Activated T-helper 17 cell treated with anti-CD3 and anti-CD28 coated beads, Interleukin-2, amount 50 U/mL, for 72 hours (primary cell): Measurements from ENCODE around the gene MYO3A. TPM values are rescaled to one million over a fixed set of nuclear protein-coding genes. Genes with fewer than 3 reads are reported as not detected.
"Not testable (repeated sequence)": the region's sequence is repeated elsewhere in the genome, so short reads cannot be mapped to it uniquely, and the experiment has no call there.

Experiments used
- ATAC-seq: fragments of 150-1000 bp; cut with Tn5 transposase; replicated peaks from 2 replicates; pipeline ENCODE4 v1.10.0; 2021; ENCODE audit warnings: mild to moderate bottlenecking, moderate library complexity
- H3K27ac Mint-ChIP-seq: one replicate; pipeline ENCODE4 v1.8.0; 2022; ENCODE audit warnings: mixed read lengths
- H3K27me3 Mint-ChIP-seq: one replicate; pipeline ENCODE4 v1.8.0; 2022; ENCODE audit warnings: mixed read lengths
- H3K36me3 Mint-ChIP-seq: one replicate; pipeline ENCODE4 v1.8.0; 2022; ENCODE audit warnings: low read depth, mild to moderate bottlenecking, mixed read lengths
- H3K4me1 Mint-ChIP-seq: one replicate; pipeline ENCODE4 v1.8.0; 2022; ENCODE audit warnings: mixed read lengths
- H3K4me3 Mint-ChIP-seq: one replicate; pipeline ENCODE4 v1.8.0; 2022; ENCODE audit warnings: mild to moderate bottlenecking, mixed read lengths
- H3K9me3 Mint-ChIP-seq: one replicate; pipeline ENCODE4 v1.8.0; 2022; ENCODE audit warnings: mixed read lengths
- total RNA-seq, 2 donors: library from RNA; stranded (reverse); gene quantifications; one replicate each; pipeline ENCODE4 v1.2.3, GENCODE V29; 2022

Gene MYO3A
- total RNA-seq, 2 donors from 2014 or later = not detected

DNA sequence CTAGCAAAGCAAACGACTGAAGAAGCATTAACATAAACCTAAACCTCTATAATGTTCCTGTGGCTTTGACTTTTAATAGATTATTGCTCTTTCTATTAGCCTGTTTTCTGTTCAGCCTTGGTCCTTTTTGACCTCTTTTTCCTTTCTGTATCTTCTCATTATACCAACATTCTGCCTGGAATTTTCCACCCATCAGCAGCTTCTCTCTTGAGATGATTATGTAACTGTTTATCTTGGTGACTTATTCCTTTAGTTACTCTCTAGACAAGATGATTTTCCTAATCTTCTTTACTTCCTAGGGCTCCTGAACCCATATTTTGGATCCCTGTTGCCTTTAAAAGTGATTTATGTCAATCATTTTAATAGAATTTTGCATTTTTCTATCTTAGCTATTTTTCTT, 81.1 kb downstream of the MYO3A start:
- H3K36me3 Mint-ChIP-seq = no peaks in the 10 kb centered on the region
- no peaks in the 10 kb centered on the region for H3K4me1 Mint-ChIP-seq
- H3K27me3 Mint-ChIP-seq = no peaks in the 10 kb centered on the region
- H3K27ac Mint-ChIP-seq = no peak overlapping the region
- no peaks in the 10 kb centered on the region for H3K9me3 Mint-ChIP-seq
- ATAC-seq = no peak
- no peak overlapping the region for H3K4me3 Mint-ChIP-seq

DNA sequence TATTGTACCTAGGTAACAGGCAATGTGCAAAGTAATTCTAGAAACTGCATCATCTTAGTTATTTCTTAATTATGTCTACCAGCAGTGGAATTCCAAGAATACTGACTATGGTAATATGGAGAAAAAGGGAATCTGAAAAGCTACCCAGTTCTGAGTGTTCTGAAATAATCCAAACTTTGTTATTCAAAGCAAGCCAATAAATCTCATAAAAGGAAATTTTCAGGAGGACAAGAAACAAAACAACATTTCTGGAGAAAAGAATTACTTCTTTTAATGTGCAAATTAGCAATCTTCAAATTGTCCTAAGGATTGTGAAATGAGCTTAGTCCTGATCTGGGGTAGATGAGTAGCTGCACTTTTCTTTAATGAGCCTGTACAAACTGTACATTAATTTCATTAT, 88.8 kb downstream of the MYO3A start:
- Mint-ChIP-seq H3K27me3 (no peaks in the 10 kb centered on the region), H3K4me3 (no peak overlapping the region), H3K9me3 (no peaks in the 10 kb centered on the region), H3K4me1 (no peaks in the 10 kb centered on the region), H3K36me3 (no peaks in the 10 kb centered on the region), H3K27ac (no peak overlapping the region)
- ATAC-seq = no peak

- Mint-ChIP-seq H3K4me3 (no peak overlapping the region), H3K4me1 (no peaks in the 10 kb centered on the region), H3K27ac (no peak overlapping the region), H3K9me3 (no peaks in the 10 kb centered on the region), H3K36me3 (no peaks in the 10 kb centered on the region), H3K27me3 (no peaks in the 10 kb centered on the region)
- no peak for ATAC-seq
Observed at GRCh38 chr10:26024303-26024702, 90.3 kb downstream of the MYO3A start.

DNA sequence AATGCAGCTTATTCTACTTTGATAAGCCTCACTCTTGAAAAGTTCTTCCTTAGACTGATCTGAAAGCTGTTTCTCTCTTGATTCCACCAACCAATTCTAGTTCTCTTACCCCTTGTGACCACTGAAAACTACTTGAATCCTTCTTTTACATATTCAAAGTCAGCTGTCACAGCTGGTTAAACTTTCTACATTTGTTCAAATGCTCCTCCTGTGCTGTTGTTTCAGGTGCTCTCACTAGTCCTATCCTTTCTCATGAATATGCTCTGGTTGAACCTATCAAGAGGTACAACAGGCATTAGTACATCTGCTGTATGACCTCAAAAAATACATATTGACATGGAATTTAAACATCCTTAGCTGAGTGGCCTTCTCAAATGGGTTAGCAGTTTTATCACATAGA, 91.5 kb downstream of the MYO3A start:
- no peak for ATAC-seq

DNA sequence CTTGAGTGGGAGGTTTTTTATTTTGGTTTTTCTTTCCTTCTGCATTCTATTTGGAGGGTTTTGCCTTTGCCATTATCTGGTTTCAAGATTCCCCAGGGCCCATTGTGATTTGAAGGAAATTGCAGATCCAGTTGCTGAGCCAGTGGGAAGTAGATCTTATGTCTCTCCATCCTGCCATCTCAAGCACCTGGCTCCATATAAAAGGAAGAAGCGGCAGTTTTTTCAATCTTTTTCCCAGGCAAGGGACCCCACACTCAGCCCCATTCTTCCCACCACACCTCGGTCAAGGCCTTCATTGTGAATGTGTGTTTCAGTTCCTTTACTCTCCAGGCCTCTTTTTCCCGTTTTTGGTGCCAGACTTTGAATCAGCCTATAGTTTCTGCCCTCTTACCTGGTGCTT, 95.8 kb downstream of the MYO3A start:
- no peaks in the 10 kb centered on the region for H3K4me1 Mint-ChIP-seq

More for the DNA sequence above, 91.5 kb downstream of the MYO3A start:
- H3K27me3 Mint-ChIP-seq = no peaks in the 10 kb centered on the region
- no peak overlapping the region for H3K4me3 Mint-ChIP-seq
- no peaks in the 10 kb centered on the region for H3K36me3 Mint-ChIP-seq
- H3K9me3 Mint-ChIP-seq = no peaks in the 10 kb centered on the region
- no peaks in the 10 kb centered on the region for H3K4me1 Mint-ChIP-seq
- H3K27ac Mint-ChIP-seq = no peak overlapping the region

GRCh38 chr10:26031300-26031699, 97.3 kb downstream of the MYO3A start:
- Mint-ChIP-seq H3K36me3 (no peaks in the 10 kb centered on the region), H3K4me3 (no peak overlapping the region), H3K9me3 (no peaks in the 10 kb centered on the region), H3K4me1 (no peaks in the 10 kb centered on the region), H3K27me3 (no peaks in the 10 kb centered on the region), H3K27ac (no peak overlapping the region)
- no peak for ATAC-seq

More for the DNA sequence above, 95.8 kb downstream of the MYO3A start:
- no peaks in the 10 kb centered on the region for H3K27me3 Mint-ChIP-seq
- ATAC-seq = no peak
- no peak overlapping the region for H3K4me3 Mint-ChIP-seq
- H3K27ac Mint-ChIP-seq = no peak overlapping the region
- no peaks in the 10 kb centered on the region for H3K36me3 Mint-ChIP-seq
- H3K9me3 Mint-ChIP-seq = no peaks in the 10 kb centered on the region

- Mint-ChIP-seq H3K36me3 (no peaks in the 10 kb centered on the region), H3K9me3 (peaks cover 9% of the 10 kb centered on the region), H3K4me3 (no peak overlapping the region), H3K27me3 (peaks cover 4% of the 10 kb centered on the region), H3K27ac (no peak overlapping the region), H3K4me1 (no peaks in the 10 kb centered on the region)
- no peak for ATAC-seq
Observed at GRCh38 chr10:26043469-26043868, 109.4 kb downstream of the MYO3A start.

GRCh38 chr10:26044141-26044749, 110.2 kb downstream of the MYO3A start:
- Mint-ChIP-seq H3K9me3 (peaks cover 9% of the 10 kb centered on the region), H3K27me3 (peaks cover 6% of the 10 kb centered on the region), H3K36me3 (no peaks in the 10 kb centered on the region), H3K4me1 (no peaks in the 10 kb centered on the region), H3K27ac (no peak overlapping the region), H3K4me3 (no peak overlapping the region)
- no peak for ATAC-seq

DNA sequence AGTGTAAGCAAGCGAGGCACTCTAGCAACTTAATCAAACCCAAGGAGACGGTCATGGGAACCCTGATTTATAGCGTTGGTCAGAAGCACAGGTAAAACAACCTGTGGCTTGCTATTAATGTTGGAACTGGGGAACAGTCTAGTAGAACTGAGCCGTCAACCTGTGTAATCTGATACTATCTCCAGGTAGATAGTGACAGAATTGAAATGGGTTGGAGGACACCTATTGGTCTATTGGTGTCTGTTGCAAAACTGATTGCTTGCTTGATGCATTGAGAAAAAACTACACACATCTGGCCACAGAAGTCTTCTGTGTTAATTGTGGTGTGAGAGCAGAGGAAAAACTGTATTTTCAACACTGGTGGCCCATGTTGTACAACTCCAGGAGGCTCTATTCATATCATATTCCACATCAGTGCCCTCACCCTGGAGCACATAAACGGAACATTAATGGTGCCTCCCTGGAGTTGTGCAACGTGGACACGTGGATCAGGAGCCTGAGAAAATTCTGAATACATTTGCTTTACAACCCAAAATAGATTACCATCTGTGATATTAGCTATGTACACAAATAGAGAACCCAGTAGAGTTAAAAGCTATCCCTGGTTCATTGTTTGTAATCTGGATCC, 112.2 kb downstream of the MYO3A start:
- Mint-ChIP-seq H3K4me1 (no peaks in the 10 kb centered on the region), H3K9me3 (peaks cover 5% of the 10 kb centered on the region), H3K4me3 (no peak overlapping the region), H3K27me3 (peaks cover 14% of the 10 kb centered on the region), H3K27ac (no peak overlapping the region), H3K36me3 (no peaks in the 10 kb centered on the region)
- ATAC-seq = no peak

- no peaks in the 10 kb centered on the region for H3K9me3 Mint-ChIP-seq
- no peak overlapping the region for H3K27ac Mint-ChIP-seq
- peaks cover 10% of the 10 kb centered on the region for H3K27me3 Mint-ChIP-seq
- no peak for ATAC-seq
- no peak overlapping the region for H3K4me3 Mint-ChIP-seq
- H3K36me3 Mint-ChIP-seq = no peaks in the 10 kb centered on the region
- no peaks in the 10 kb centered on the region for H3K4me1 Mint-ChIP-seq
Observed at GRCh38 chr10:26048756-26049155, 114.7 kb downstream of the MYO3A start.

DNA sequence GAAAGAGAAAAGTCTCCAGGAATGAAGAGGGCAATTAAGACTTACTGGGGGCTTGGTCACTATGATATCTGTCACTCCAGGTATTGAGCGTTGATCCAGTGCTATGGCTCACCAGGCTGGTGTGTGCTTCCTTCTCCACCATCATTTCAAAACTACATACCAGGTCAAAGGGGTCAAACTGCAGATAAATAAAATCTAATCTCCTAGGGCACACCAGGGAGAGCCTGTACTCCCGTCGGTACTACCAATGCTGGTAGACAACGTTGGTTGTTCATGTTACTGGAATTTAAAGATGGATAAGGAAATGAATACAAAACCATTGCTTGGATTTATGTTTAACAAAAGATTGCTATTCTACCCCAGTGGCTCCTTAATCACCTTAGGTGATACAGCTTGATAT, 118.3 kb downstream of the MYO3A start:
- Mint-ChIP-seq H3K27ac (no peak overlapping the region), H3K4me1 (no peaks in the 10 kb centered on the region), H3K27me3 (peaks cover 20% of the 10 kb centered on the region), H3K4me3 (no peak overlapping the region), H3K9me3 (no peaks in the 10 kb centered on the region), H3K36me3 (no peaks in the 10 kb centered on the region)
- ATAC-seq = no peak

- no peak overlapping the region for H3K4me3 Mint-ChIP-seq
- no peak for ATAC-seq
- no peaks in the 10 kb centered on the region for H3K36me3 Mint-ChIP-seq
- no peaks in the 10 kb centered on the region for H3K4me1 Mint-ChIP-seq
- no peaks in the 10 kb centered on the region for H3K9me3 Mint-ChIP-seq
- no peak overlapping the region for H3K27ac Mint-ChIP-seq
- H3K27me3 Mint-ChIP-seq = peaks cover 13% of the 10 kb centered on the region
Observed at GRCh38 chr10:26057466-26057865, 123.4 kb downstream of the MYO3A start.

- no peak overlapping the region for H3K27ac Mint-ChIP-seq
- no peaks in the 10 kb centered on the region for H3K4me1 Mint-ChIP-seq
- H3K4me3 Mint-ChIP-seq = no peak overlapping the region
- no peaks in the 10 kb centered on the region for H3K9me3 Mint-ChIP-seq
- ATAC-seq = no peak
- peaks cover 3% of the 10 kb centered on the region for H3K27me3 Mint-ChIP-seq
- no peaks in the 10 kb centered on the region for H3K36me3 Mint-ChIP-seq
Observed at GRCh38 chr10:26064106-26064505, 130.1 kb downstream of the MYO3A start.

- H3K27me3 Mint-ChIP-seq = no peaks in the 10 kb centered on the region
- H3K9me3 Mint-ChIP-seq = no peaks in the 10 kb centered on the region
- ATAC-seq = no peak
- no peaks in the 10 kb centered on the region for H3K4me1 Mint-ChIP-seq
- H3K27ac Mint-ChIP-seq = no peak overlapping the region
- H3K36me3 Mint-ChIP-seq = no peaks in the 10 kb centered on the region
- H3K4me3 Mint-ChIP-seq = no peak overlapping the region
Observed at GRCh38 chr10:26067680-26068079, 133.7 kb downstream of the MYO3A start.

DNA sequence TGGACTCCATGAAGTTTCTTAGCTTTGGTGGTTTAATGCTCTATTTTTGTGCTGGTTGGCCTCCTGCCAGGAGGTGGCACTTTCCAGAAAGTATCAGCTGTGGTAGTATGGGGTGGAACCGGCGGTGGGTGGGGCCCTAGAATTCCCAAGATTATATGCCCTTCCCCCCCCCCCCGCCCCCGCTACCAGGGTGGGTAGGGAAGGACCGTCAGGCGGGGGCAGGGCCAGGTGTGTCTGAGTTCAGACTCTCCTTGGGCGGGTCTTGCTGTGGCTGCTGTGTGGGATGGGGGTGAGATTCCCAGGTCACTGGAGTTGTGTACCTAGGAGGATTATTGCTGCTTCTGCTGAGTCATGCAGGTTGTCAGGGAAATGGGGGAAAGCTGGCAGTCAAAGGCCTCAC, 146.9 kb downstream of the MYO3A start:
- H3K4me1 Mint-ChIP-seq, H3K4me3 Mint-ChIP-seq, H3K36me3 Mint-ChIP-seq, H3K27ac Mint-ChIP-seq, ATAC-seq, H3K9me3 Mint-ChIP-seq: not testable (repeated sequence)
- H3K27me3 Mint-ChIP-seq = peaks cover 22% of the 10 kb centered on the region
